ENCODE results near the gene MAP3K6.

MAP3K6 gene

DNA sequence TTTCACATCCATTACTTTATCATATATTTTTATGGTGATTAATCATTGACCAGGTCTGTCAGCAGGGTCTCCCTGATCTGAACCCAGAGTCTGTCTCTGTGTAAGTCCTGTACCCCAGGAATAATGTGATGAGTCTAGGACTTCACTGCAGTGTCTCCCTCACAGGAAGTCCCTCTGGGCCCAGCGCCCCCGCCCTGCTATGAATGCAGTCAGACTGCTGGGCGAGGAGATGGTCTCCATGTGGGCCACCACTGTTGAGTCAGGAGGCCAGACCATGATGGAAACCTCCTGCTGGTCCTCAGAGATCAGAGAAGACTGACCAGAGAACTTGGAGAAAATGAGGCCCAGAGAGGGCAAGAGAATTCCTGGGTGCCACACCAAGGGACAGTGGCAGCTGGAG, 35.3 kb downstream of the MAP3K6 start:
- H3K27me3 ChIP-seq (ENCODE audit: low read length): no peaks in the 10 kb centered on the region
- H4K20me1 ChIP-seq (ENCODE audit: low read depth, low read length): no peaks in the 10 kb centered on the region; the same call in 1 of the 2 replicates
- no peaks in the 10 kb centered on the region for H3F3A ChIP-seq (ENCODE audit: insufficient read depth)
- H3K9me2 ChIP-seq (replicated peaks; ENCODE audit: insufficient read depth, low read length): no peaks in the 10 kb centered on the region
- H3K27ac ChIP-seq (ENCODE audit: low read depth, low read length): no peak overlapping the region
- TF ChIP-seq EZH2phosphoT487 (conservative IDR thresholded peaks at IDR 0.05; ENCODE audit: low read length): no peak
- H3K36me3 ChIP-seq (ENCODE audit: low read length): peaks cover 6% of the 10 kb centered on the region; the same call in 1 of the 2 replicates
- no peak overlapping the region for H3K4me3 ChIP-seq (ENCODE audit: insufficient read depth, low read length, poor library complexity, severe bottlenecking)
- H3K9ac ChIP-seq (ENCODE audit: low read length): no peak overlapping the region
- H3K9me3 ChIP-seq (ENCODE audit: insufficient read depth, low read length): no peaks in the 10 kb centered on the region
- H3K79me2 ChIP-seq (ENCODE audit: insufficient read depth, low read length): peaks cover 40% of the 10 kb centered on the region
- no peak overlapping the region for H3K4me2 ChIP-seq (ENCODE audit: low read depth, low read length, poor library complexity, severe bottlenecking)
- H2AFZ ChIP-seq (ENCODE audit: low read depth, low read length, severe bottlenecking): no peak overlapping the region

DNA sequence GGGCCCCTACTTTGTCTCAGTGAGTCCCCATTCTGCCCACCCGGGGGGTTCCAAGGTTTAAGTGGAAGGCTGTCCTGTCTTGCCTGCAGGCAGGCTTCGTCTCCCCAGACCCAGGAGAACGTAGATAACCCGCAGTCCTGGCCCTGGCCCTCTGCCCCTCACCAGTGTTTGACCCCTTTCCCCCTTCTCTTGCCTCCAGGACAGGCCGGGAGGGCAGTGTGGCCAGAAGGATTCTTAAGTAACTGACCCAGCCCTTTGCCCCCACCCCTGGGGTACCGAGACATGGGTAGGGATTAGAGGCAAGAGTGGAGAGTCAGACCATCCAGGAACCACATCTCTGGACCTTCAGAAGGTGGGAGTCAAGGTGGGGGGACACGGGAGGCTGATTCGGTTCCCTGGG, 36.0 kb downstream of the MAP3K6 start:
- no peaks in the 10 kb centered on the region for H3K27me3 ChIP-seq (ENCODE audit: low read length)
- no peaks in the 10 kb centered on the region for H3F3A ChIP-seq (ENCODE audit: insufficient read depth)
- peaks cover 8% of the 10 kb centered on the region; the same call in 1 of the 2 replicates for H3K36me3 ChIP-seq (ENCODE audit: low read length)
- H3K9me3 ChIP-seq (ENCODE audit: insufficient read depth, low read length): no peaks in the 10 kb centered on the region
- no peaks in the 10 kb centered on the region for H3K9me2 ChIP-seq (replicated peaks; ENCODE audit: insufficient read depth, low read length)
- no peak overlapping the region for H2AFZ ChIP-seq (ENCODE audit: low read depth, low read length, severe bottlenecking)
- no peak overlapping the region for H3K9ac ChIP-seq (ENCODE audit: low read length)
- H3K79me2 ChIP-seq (ENCODE audit: insufficient read depth, low read length): peaks cover 47% of the 10 kb centered on the region
- H3K4me2 ChIP-seq (ENCODE audit: low read depth, low read length, poor library complexity, severe bottlenecking): no peak overlapping the region
- H3K27ac ChIP-seq (ENCODE audit: low read depth, low read length): no peak overlapping the region
- TF ChIP-seq EZH2phosphoT487 (conservative IDR thresholded peaks at IDR 0.05; ENCODE audit: low read length): no peak
- TF ChIP-seq, protein P1, sequence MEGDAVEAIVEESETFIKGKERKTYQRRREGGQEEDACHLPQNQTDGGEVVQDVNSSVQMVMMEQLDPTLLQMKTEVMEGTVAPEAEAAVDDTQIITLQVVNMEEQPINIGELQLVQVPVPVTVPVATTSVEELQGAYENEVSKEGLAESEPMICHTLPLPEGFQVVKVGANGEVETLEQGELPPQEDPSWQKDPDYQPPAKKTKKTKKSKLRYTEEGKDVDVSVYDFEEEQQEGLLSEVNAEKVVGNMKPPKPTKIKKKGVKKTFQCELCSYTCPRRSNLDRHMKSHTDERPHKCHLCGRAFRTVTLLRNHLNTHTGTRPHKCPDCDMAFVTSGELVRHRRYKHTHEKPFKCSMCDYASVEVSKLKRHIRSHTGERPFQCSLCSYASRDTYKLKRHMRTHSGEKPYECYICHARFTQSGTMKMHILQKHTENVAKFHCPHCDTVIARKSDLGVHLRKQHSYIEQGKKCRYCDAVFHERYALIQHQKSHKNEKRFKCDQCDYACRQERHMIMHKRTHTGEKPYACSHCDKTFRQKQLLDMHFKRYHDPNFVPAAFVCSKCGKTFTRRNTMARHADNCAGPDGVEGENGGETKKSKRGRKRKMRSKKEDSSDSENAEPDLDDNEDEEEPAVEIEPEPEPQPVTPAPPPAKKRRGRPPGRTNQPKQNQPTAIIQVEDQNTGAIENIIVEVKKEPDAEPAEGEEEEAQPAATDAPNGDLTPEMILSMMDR (IDR thresholded peaks at IDR 0.05; ENCODE audit: insufficient read depth, low read length, poor library complexity, severe bottlenecking): no peak
- no peaks in the 10 kb centered on the region; the same call in 1 of the 2 replicates for H4K20me1 ChIP-seq (ENCODE audit: low read depth, low read length)
- no peak overlapping the region for H3K4me3 ChIP-seq (ENCODE audit: insufficient read depth, low read length, poor library complexity, severe bottlenecking)

DNA sequence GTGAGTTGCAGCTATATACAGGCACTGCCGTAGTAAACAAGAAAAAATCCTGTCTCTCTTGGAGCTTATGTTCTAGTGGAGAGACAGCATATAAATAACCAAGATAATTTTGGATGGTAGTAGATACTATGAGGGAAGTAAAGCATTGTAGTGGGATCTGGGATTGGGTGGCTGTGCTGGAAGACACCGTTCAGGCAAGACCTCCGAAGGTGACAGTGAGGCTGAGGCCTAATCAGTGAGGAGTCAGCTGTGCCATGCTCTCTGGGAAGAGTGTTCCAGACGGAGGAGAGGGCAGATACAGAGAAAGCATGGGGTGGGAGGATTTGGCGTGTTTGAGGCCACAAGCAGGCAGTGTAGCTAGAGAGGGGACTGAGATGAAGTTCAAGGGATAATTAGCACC, 38.8 kb downstream of the MAP3K6 start:
- Histone ChIP-seq H3K27me3 (ENCODE audit: low read length) (no peaks in the 10 kb centered on the region), H4K20me1 (ENCODE audit: low read depth, low read length) (no peaks in the 10 kb centered on the region; the same call in 1 of the 2 replicates), H2AFZ (ENCODE audit: low read depth, low read length, severe bottlenecking) (no peak overlapping the region), H3K4me2 (ENCODE audit: low read depth, low read length, poor library complexity, severe bottlenecking) (no peak overlapping the region), H3K9me2 (replicated peaks; ENCODE audit: insufficient read depth, low read length) (no peaks in the 10 kb centered on the region), H3K9me3 (ENCODE audit: insufficient read depth, low read length) (no peaks in the 10 kb centered on the region), H3K27ac (ENCODE audit: low read depth, low read length) (no peak overlapping the region), H3K36me3 (ENCODE audit: low read length) (peaks cover 8% of the 10 kb centered on the region; the same call in 1 of the 2 replicates), H3K4me3 (ENCODE audit: insufficient read depth, low read length, poor library complexity, severe bottlenecking) (no peak overlapping the region), H3K79me2 (ENCODE audit: insufficient read depth, low read length) (peaks cover 75% of the 10 kb centered on the region), H3K9ac (ENCODE audit: low read length) (no peak overlapping the region), H3F3A (ENCODE audit: insufficient read depth) (no peaks in the 10 kb centered on the region)
- TF ChIP-seq, protein P1 (IDR thresholded peaks at IDR 0.05; ENCODE audit: insufficient read depth, low read length, poor library complexity, severe bottlenecking): no peak
- TF ChIP-seq EZH2phosphoT487 (conservative IDR thresholded peaks at IDR 0.05; ENCODE audit: low read length): no peak

DNA sequence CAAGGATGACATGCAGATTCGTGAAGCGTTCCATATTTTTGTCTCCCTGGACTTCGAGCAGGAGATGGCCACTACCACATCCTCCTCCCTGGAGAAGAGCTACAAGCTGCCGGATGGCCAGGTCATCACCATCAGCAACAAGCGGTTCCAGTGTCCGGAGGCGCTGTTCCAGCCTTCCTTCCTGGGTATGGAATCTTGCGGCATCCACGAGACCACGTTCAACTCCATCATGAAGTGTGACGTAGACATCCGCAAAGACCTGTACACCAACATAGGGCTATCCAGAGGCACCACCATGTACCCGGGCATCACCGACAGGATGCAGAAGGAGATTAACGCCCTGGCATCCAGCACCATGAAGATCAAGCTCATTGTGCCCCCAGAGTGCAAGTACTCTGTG, 41.5 kb downstream of the MAP3K6 start:
- Histone ChIP-seq H2AFZ (ENCODE audit: low read depth, low read length, severe bottlenecking) (no peak overlapping the region), H3F3A (ENCODE audit: insufficient read depth) (no peaks in the 10 kb centered on the region), H3K79me2 (ENCODE audit: insufficient read depth, low read length) (peaks cover 77% of the 10 kb centered on the region), H3K4me2 (ENCODE audit: low read depth, low read length, poor library complexity, severe bottlenecking) (no peak overlapping the region), H3K27ac (ENCODE audit: low read depth, low read length) (no peak overlapping the region), H3K9ac (ENCODE audit: low read length) (no peak overlapping the region), H3K4me3 (ENCODE audit: insufficient read depth, low read length, poor library complexity, severe bottlenecking) (no peak overlapping the region), H4K20me1 (ENCODE audit: low read depth, low read length) (no peaks in the 10 kb centered on the region; the same call in 1 of the 2 replicates), H3K27me3 (ENCODE audit: low read length) (no peaks in the 10 kb centered on the region), H3K9me2 (replicated peaks; ENCODE audit: insufficient read depth, low read length) (no peaks in the 10 kb centered on the region), H3K36me3 (ENCODE audit: low read length) (peaks cover 8% of the 10 kb centered on the region; the same call in 1 of the 2 replicates), H3K9me3 (ENCODE audit: insufficient read depth, low read length) (no peaks in the 10 kb centered on the region)
- TF ChIP-seq EZH2phosphoT487 (conservative IDR thresholded peaks at IDR 0.05; ENCODE audit: low read length): no peak
- TF ChIP-seq, protein P1 (IDR thresholded peaks at IDR 0.05; ENCODE audit: insufficient read depth, low read length, poor library complexity, severe bottlenecking): no peak

Data from SU-DHL-6 (cell line).